ENCODE data around the gene TMPO. TPM values are rescaled to one million over a fixed set of nuclear protein-coding genes. Genes with fewer than 3 reads are reported as not detected.
"Not testable (repeated sequence)": the region's sequence is repeated elsewhere in the genome, so short reads cannot be mapped to it uniquely, and the experiment has no call there.

TMPO gene
- total and polyA plus RNA-seq, 2 experiments from 2014 or later = 75.5 to 256 TPM

- no peak for TF ChIP-seq ZNF462 (CRISPR knock-in tag; IDR thresholded peaks at IDR 0.05)
- TF ChIP-seq STAT1 (IDR thresholded peaks at IDR 0.05; ENCODE audit: unreplicated experiment) = no peak
- no peak for TF ChIP-seq EZH2phosphoT487 (IDR thresholded peaks at IDR 0.05; ENCODE audit: unreplicated experiment)
- no peak for TF ChIP-seq CREB1 (CRISPR knock-in tag; IDR thresholded peaks at IDR 0.05; ENCODE audit: low read depth)
- TF ChIP-seq REST (IDR thresholded peaks at IDR 0.05; ENCODE audit: unreplicated experiment) = no peak
These were observed 29.5 kb upstream of the TMPO start (continued) for GRCh38 chr12:98485792-98486340.

- not testable (repeated sequence) for H3K27me3 Mint-ChIP-seq (ENCODE audit: insufficient read depth, low read depth, poor library complexity); H3K4me3 Mint-ChIP-seq; H3K27me3 ChIP-seq (ENCODE audit: insufficient read depth); H3K36me3 Mint-ChIP-seq (ENCODE audit: low read depth); DNase-seq (ENCODE audit: low spot score); H3K27ac Mint-ChIP-seq; ATAC-seq; H3K36me3 ChIP-seq (ENCODE audit: insufficient read depth); H3K4me3 ChIP-seq; H3K9me3 Mint-ChIP-seq; H4K20me1 ChIP-seq (replicated peaks; ENCODE audit: insufficient read depth); H2AFZ ChIP-seq; H3K79me2 ChIP-seq (replicated peaks; ENCODE audit: insufficient read depth); H3K27ac ChIP-seq (ENCODE audit: low read depth); H3K9me2 ChIP-seq (ENCODE audit: insufficient read depth); H3F3A ChIP-seq (replicated peaks; ENCODE audit: low read depth)
- peaks cover 51% of the 10 kb centered on the region for H3K4me1 Mint-ChIP-seq
- H3K4me2 ChIP-seq = 0 out of 2 replicates have a peak overlapping the region, but pooled peaks have one; percentile 9
- H3K4me1 ChIP-seq (ENCODE audit: insufficient read depth) = peaks cover 43% of the 10 kb centered on the region
These were observed 27.0 kb upstream of the TMPO start for GRCh38 chr12:98488416-98488815.

Measured in GM23338 (cell line).